HUES6 (cell line): ENCODE data around the gene SPAG9.

Source experiments
- H3K27ac ChIP-seq: 2 replicates; pipeline ENCODE4 v1.7.0; 2013; ENCODE audit warnings: low read depth, mild to moderate bottlenecking, low read length, inconsistent platforms
- H3K27me3 ChIP-seq: 2 replicates; pipeline ENCODE4 v1.6.1; 2013; ENCODE audit warnings: low read length; ENCODE audit not compliant: control insufficient read depth, insufficient read depth
- H3K36me3 ChIP-seq: 2 replicates; pipeline ENCODE4 v1.6.1; 2013; ENCODE audit warnings: low read length; ENCODE audit not compliant: control insufficient read depth, insufficient read depth
- H3K4me1 ChIP-seq: 2 replicates; pipeline ENCODE4 v1.6.1; 2013; ENCODE audit warnings: low read length; ENCODE audit not compliant: control insufficient read depth, insufficient read depth
- H3K4me3 ChIP-seq: 2 replicates; pipeline ENCODE4 v1.5.1; 2013; ENCODE audit warnings: low read depth, low read length
- H3K9ac ChIP-seq: one replicate; pipeline ENCODE4 v1.6.1; 2013; ENCODE audit warnings: mild to moderate bottlenecking, low read length
- H3K9me3 ChIP-seq: 2 replicates; pipeline ENCODE4 v1.6.1; 2013; ENCODE audit warnings: low read depth, low read length; ENCODE audit not compliant: control insufficient read depth, insufficient read depth

The SPAG9 gene

DNA sequence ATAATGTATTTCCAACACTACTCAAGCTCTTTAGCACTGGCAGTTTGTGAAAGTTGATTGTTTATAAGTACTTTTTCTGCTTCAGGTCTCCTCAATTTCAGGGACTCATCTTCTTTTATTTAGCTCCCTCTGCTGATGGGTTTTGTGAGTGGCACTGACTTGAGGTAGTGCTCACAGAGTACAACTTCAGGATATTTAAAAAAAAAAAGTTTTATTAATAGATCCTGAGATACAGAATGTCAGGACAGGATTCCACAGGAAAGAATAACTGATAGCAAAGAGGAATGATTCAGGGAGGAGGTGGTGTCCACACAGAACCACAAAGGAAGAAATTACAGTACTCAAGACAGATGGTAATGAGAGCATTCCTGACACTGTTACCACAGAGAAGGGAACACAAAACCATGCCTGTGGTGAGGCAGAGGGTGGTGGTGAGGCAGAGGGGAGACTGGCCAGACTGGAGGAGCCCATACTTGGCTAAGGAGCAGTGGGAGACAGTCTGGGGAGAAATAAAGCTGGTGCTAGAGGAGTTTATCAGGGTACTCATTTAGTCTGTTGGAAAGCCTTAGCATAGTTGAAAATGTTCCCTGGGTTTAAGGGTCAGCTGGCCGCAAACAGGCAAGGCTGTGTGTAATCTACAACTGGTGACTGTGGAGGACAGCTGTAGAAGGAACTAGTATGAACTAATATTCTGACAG, 63.7 kb downstream of the SPAG9 start:
- peak overlapping the region; percentile 21; the same call in 1 of the 2 replicates for H3K27ac ChIP-seq
- H3K4me3 ChIP-seq = no peak overlapping the region
- no peak overlapping the region for H3K9ac ChIP-seq
- H3K27me3 ChIP-seq = no peaks in the 10 kb centered on the region
- no peaks in the 10 kb centered on the region for H3K9me3 ChIP-seq
- no peaks in the 10 kb centered on the region for H3K36me3 ChIP-seq
- peaks cover 8% of the 10 kb centered on the region; the same call in 1 of the 2 replicates for H3K4me1 ChIP-seq

DNA sequence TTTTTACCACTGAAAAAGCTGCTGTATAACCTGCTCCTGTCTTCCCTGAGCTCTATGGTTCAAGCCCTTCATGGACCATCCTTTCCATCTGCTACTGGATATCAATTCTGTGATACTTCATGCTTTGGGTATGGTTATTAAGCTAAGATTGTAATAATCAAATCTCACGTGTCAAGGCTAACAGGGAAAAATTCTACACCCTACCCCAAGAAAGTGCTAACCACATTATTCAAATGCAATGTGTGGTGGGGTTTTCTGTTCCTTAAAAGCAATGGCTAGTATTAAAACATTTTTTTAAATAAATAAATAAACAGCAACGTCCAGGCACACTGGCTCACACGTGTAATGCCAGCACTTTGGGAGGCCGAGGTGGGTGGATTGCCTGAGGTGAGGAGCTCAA, 65.9 kb downstream of the SPAG9 start:
- H3K27me3 ChIP-seq = no peaks in the 10 kb centered on the region

DNA sequence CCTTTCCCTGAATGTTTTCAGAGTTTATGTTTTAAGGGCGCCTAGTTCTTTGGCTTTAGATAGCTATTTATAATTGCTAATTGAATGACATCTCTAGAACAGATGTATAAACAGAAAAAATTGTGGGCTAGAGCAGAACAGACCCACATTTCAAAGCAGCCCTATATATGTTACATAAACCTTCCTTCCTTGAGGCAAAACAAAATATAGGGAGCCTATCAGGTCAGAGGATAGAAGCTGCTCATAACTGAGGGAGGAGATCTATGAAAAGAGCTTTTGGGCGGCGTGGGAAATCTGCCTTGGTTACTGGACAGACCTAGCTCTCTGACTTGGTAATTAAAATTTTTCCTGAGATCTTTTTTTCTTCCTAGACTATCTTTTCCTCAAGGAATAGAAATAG, 68.4 kb downstream of the SPAG9 start:
- H3K36me3 ChIP-seq = no peaks in the 10 kb centered on the region
- peaks cover 8% of the 10 kb centered on the region for H3K4me1 ChIP-seq
- no peaks in the 10 kb centered on the region for H3K27me3 ChIP-seq
- no peaks in the 10 kb centered on the region for H3K9me3 ChIP-seq
- no peak overlapping the region for H3K27ac ChIP-seq
- H3K4me3 ChIP-seq = no peak overlapping the region
- H3K9ac ChIP-seq = no peak overlapping the region

More for the DNA sequence above, 65.9 kb downstream of the SPAG9 start:
- H3K9ac ChIP-seq = no peak overlapping the region
- peaks cover 8% of the 10 kb centered on the region; the same call in 1 of the 2 replicates for H3K4me1 ChIP-seq
- H3K27ac ChIP-seq = no peak overlapping the region
- no peaks in the 10 kb centered on the region for H3K36me3 ChIP-seq
- H3K4me3 ChIP-seq = no peak overlapping the region
- H3K9me3 ChIP-seq = no peaks in the 10 kb centered on the region

DNA sequence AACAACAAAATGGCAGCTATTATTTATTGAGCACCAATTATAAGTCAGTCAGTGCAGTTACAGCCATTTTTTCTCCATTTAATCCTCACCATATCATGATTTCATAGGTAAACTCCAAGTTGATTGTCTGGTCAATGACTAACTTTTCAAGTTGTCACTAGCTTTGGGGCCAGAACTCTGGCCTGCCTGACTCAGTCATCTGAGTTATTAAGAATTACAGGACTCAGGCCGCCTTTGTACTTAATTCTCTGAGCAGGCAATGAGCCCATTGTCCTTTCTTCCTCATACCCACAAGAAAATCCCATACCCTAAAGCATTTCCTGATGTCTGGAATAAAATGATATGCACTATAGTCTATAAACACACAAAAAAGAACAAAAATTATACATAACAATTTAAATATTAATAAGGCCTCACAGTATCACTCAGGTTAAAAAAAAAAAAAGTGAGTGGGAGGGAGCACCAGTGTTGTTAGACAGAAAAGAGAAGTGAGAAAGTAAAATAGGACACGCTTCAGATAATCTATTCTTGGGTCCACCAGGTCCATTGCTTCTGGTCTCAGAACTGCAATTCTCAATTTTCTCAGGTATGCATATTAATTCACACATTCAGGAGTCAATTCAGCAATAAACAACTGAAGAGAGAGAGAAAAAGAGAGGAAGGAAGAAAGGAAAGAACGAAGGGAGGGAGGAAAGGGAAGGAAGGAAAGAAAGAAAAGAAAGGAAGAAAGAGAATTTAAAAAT, 70.2 kb downstream of the SPAG9 start:
- Histone ChIP-seq H3K4me1 (peaks cover 12% of the 10 kb centered on the region), H3K9me3 (no peaks in the 10 kb centered on the region), H3K9ac (no peak overlapping the region), H3K4me3 (no peak overlapping the region), H3K36me3 (no peaks in the 10 kb centered on the region), H3K27ac (no peak overlapping the region), H3K27me3 (no peaks in the 10 kb centered on the region)

GRCh38 chr17:51046514-51047384, 73.9 kb downstream of the SPAG9 start:
- peaks cover 24% of the 10 kb centered on the region for H3K4me1 ChIP-seq
- H3K9ac ChIP-seq = peak overlapping the region; percentile 56
- no peaks in the 10 kb centered on the region for H3K36me3 ChIP-seq
- H3K27ac ChIP-seq = peak overlapping the region; percentile 85
- no peaks in the 10 kb centered on the region for H3K27me3 ChIP-seq
- H3K4me3 ChIP-seq = peak overlapping the region; percentile 57
- no peaks in the 10 kb centered on the region for H3K9me3 ChIP-seq

- no peaks in the 10 kb centered on the region for H3K27me3 ChIP-seq
- peaks cover 24% of the 10 kb centered on the region for H3K4me1 ChIP-seq
- no peaks in the 10 kb centered on the region for H3K36me3 ChIP-seq
- peak overlapping the region; percentile 57 for H3K4me3 ChIP-seq
- peak overlapping the region; percentile 85 for H3K27ac ChIP-seq
- H3K9me3 ChIP-seq = no peaks in the 10 kb centered on the region
- H3K9ac ChIP-seq = peak overlapping the region; percentile 58
Observed at GRCh38 chr17:51046046-51046445, 74.6 kb downstream of the SPAG9 start.

DNA sequence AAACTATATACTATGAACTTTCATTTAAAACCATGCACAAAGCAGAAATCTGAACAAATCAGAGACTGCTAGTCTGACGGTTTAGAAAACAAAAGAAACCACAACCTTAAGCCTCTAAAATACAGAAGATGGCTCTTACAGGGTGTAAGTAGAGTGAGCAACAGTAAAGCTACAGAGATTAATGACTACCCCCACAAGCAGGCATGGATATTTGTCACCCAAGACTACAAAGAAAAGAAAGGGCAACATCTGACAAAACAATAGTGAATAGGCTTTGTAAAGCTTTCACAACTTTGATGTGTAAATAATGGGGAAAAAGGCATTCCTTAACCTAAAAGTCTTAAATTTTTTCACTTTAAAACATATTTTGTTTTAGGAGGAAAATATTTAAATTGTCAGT, 75.0 kb downstream of the SPAG9 start:
- Histone ChIP-seq H3K9me3 (no peaks in the 10 kb centered on the region), H3K4me1 (peaks cover 24% of the 10 kb centered on the region), H3K27ac (peak overlapping the region; percentile 85), H3K36me3 (no peaks in the 10 kb centered on the region), H3K27me3 (no peaks in the 10 kb centered on the region), H3K4me3 (peak overlapping the region; percentile 57), H3K9ac (peak overlapping the region; percentile 58)

- H3K36me3 ChIP-seq = no peaks in the 10 kb centered on the region
- H3K4me3 ChIP-seq = peak overlapping the region; percentile 57
- no peak overlapping the region for H3K9ac ChIP-seq
- H3K27me3 ChIP-seq = no peaks in the 10 kb centered on the region
- no peaks in the 10 kb centered on the region for H3K9me3 ChIP-seq
- H3K27ac ChIP-seq = no peak overlapping the region
- peaks cover 24% of the 10 kb centered on the region for H3K4me1 ChIP-seq
Observed at GRCh38 chr17:51044976-51045375, 75.7 kb downstream of the SPAG9 start.

DNA sequence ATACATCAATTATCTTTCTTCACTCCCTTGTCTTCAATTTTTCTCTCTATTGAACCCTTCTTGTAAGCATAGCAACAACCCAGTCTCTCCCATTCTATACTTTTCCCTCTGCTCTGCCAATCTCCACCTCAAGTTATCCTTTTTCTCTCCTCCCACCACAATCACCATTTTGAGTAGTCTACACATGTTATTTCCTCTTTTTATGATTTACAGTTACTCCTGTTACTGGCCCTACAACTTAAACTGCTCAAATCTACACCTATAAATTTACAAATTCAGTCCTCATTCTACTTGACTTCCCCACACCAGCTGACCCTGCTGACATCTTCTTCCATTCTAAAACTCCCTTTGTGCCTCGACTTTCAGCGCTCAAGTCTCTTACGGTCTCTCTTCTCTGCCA, 84.6 kb downstream of the SPAG9 start:
- H3K9ac ChIP-seq = no peak overlapping the region
- H3K27ac ChIP-seq = no peak overlapping the region
- peaks cover 19% of the 10 kb centered on the region; the same call in 1 of the 2 replicates for H3K36me3 ChIP-seq

DNA sequence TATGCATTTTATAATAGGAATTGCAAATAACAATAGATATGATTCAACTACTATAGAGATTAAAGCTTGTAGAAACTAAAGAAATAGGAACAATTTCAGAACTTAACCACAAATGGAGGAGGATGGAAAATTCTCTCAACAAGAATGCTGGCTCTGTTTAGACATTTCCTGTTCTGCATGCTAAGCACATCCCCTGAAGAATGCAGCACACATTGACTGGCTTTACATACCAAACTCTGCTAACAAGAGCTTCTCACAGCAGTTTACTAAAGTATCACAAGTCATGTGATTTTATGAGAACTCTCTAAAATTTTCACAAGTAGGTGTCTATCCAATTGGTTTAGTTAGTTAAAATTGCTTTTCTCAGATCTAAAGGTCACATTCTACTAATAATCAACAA, 85.2 kb downstream of the SPAG9 start:
- no peak overlapping the region for H3K9ac ChIP-seq
- no peak overlapping the region for H3K4me3 ChIP-seq
- peaks cover 19% of the 10 kb centered on the region; the same call in 1 of the 2 replicates for H3K36me3 ChIP-seq
- no peaks in the 10 kb centered on the region for H3K9me3 ChIP-seq
- H3K4me1 ChIP-seq = peaks cover 8% of the 10 kb centered on the region
- H3K27ac ChIP-seq = no peak overlapping the region
- no peaks in the 10 kb centered on the region for H3K27me3 ChIP-seq

More for the DNA sequence above, 84.6 kb downstream of the SPAG9 start:
- no peaks in the 10 kb centered on the region for H3K9me3 ChIP-seq
- peaks cover 8% of the 10 kb centered on the region for H3K4me1 ChIP-seq
- H3K27me3 ChIP-seq = no peaks in the 10 kb centered on the region
- H3K4me3 ChIP-seq = no peak overlapping the region
